Ascending aorta (tissue), 2 donors: ENCODE data around the gene HHAT. TPM values are rescaled to one million over a fixed set of nuclear protein-coding genes. Genes with fewer than 3 reads are reported as not detected.
A peak's percentile ranks its signal among the peaks of the same experiment; 100 is the strongest.

Experiments
- DNase-seq, 2 donors: peaks; one replicate each; pipeline ENCODE4 v3.0.0-alpha.2; 2019; ENCODE audit warnings: low spot score in 2 of 2
- H3K27ac ChIP-seq, 2 donors: fragments of 200-600 bp; sonication (generic); one replicate each; pipeline ENCODE4 v1.5.1; 2016 to 2017; ENCODE audit warnings: mild to moderate bottlenecking in 1 of 2
- H3K27me3 ChIP-seq: fragments of 200-600 bp; sonication (generic); one replicate; pipeline ENCODE4 v1.5.1; 2017
- H3K36me3 ChIP-seq, 2 donors: fragments of 200-600 bp; sonication (generic); one replicate each; pipeline ENCODE4 v1.5.1; 2016
- H3K4me1 ChIP-seq, 2 donors: fragments of 200-600 bp; sonication (generic); one replicate each; pipeline ENCODE4 v1.5.1; 2016 to 2017; ENCODE audit warnings: mild to moderate bottlenecking in 1 of 2
- H3K4me3 ChIP-seq, 2 donors: fragments of 200-600 bp; sonication (generic); one replicate each; pipeline ENCODE4 v1.5.1; 2016 to 2017; ENCODE audit warnings: mild to moderate bottlenecking in 1 of 2
- H3K9me3 ChIP-seq, 2 donors: fragments of 200-600 bp; sonication (generic); one replicate each; pipeline ENCODE4 v1.5.1; 2016
- intact Hi-C: fragments of 100-400 bp; cut with DNase I; formaldehyde crosslinking; loops from one replicate; pipeline ENCODE4 v1.15.1; 2023
- total RNA-seq: library from RNA; depleted of rRNA; stranded (reverse); fragments of >200 nt; gene quantifications from one replicate; pipeline ENCODE4 v1.1.0, GENCODE V29; 2016
- TF ChIP-seq, protein P1 (sequence below), 3 experiments: fragments of 200-600 bp in 2 of 3; fragments of 450-650 bp in 1 of 3; sonication (generic) in 2 of 3; IDR thresholded peaks; one replicate each; pipeline ENCODE4 v1.5.1; 2016 to 2019; ENCODE audit warnings: antibody characterized with exemption in 3 of 3, mild to moderate bottlenecking in 1 of 3, moderate library complexity in 1 of 3

Gene HHAT
- total RNA-seq, 1 donor from 2014 or later = 1.2 TPM

DNA sequence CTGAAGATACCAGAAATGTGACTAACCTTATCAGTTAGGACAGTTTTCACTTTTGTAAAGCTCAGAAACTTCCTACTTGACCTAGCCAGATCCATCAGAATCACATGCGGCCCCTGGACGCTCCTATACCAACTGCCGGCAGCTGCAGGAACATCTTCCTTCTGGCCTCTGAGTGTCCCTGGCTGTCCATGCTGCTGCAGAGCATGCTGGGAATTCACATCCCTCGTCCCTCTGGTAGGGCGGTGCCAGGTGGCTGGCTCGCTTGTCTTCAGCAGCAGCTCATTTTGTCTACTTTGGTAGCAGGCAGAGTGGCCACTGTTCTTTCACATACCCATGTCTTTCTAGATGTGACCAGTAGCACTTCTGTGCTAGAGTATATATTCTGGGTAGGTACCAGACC is 34.4 kb downstream of the HHAT start:
- Histone ChIP-seq H3K27me3 (no peaks in the 10 kb centered on the region), H3K9me3 (no peaks in the 10 kb centered on the region), H3K4me1 (peaks cover 0 to 10% of the 10 kb centered on the region in 2 donors), H3K36me3 (no peaks in the 10 kb centered on the region), H3K4me3 (no peak overlapping the region), H3K27ac (peak overlapping the region; percentile 26 to 66)
- TF ChIP-seq, protein P1, sequence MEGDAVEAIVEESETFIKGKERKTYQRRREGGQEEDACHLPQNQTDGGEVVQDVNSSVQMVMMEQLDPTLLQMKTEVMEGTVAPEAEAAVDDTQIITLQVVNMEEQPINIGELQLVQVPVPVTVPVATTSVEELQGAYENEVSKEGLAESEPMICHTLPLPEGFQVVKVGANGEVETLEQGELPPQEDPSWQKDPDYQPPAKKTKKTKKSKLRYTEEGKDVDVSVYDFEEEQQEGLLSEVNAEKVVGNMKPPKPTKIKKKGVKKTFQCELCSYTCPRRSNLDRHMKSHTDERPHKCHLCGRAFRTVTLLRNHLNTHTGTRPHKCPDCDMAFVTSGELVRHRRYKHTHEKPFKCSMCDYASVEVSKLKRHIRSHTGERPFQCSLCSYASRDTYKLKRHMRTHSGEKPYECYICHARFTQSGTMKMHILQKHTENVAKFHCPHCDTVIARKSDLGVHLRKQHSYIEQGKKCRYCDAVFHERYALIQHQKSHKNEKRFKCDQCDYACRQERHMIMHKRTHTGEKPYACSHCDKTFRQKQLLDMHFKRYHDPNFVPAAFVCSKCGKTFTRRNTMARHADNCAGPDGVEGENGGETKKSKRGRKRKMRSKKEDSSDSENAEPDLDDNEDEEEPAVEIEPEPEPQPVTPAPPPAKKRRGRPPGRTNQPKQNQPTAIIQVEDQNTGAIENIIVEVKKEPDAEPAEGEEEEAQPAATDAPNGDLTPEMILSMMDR (IDR thresholded peaks at IDR 0.05) = no peak
- no peak for DNase-seq
- intact Hi-C loops = no loop called here

- TF ChIP-seq, protein P1 (IDR thresholded peaks at IDR 0.05) = no peak
- Histone ChIP-seq H3K27ac (no peak overlapping the region), H3K36me3 (no peaks in the 10 kb centered on the region), H3K4me1 (peaks cover 0 to 10% of the 10 kb centered on the region in 2 donors), H3K27me3 (no peaks in the 10 kb centered on the region), H3K9me3 (no peaks in the 10 kb centered on the region), H3K4me3 (no peak overlapping the region)
- DNase-seq = no peak
- intact Hi-C loops = no loop called here
These were observed 35.8 kb downstream of the HHAT start for GRCh38 chr1:210364479-210364878.

- Histone ChIP-seq H3K4me3 (no peak overlapping the region), H3K27ac (no peak overlapping the region), H3K27me3 (no peaks in the 10 kb centered on the region), H3K36me3 (no peaks in the 10 kb centered on the region), H3K4me1 (peaks cover 0 to 8% of the 10 kb centered on the region in 2 donors), H3K9me3 (no peaks in the 10 kb centered on the region)
- no peak for DNase-seq
- TF ChIP-seq, protein P1 (IDR thresholded peaks at IDR 0.05) = no peak
- intact Hi-C loops = no loop called here
These were observed 38.1 kb downstream of the HHAT start for GRCh38 chr1:210366767-210367166.

- TF ChIP-seq, protein P1 (IDR thresholded peaks at IDR 0.05) = no peak
- no peaks in the 10 kb centered on the region for H3K27me3 ChIP-seq
- no peaks in the 10 kb centered on the region for H3K36me3 ChIP-seq
- H3K4me3 ChIP-seq = no peak overlapping the region
- no peak for DNase-seq
- no peaks in the 10 kb centered on the region for H3K9me3 ChIP-seq
- H3K27ac ChIP-seq = no peak overlapping the region
- peaks cover 0 to 7% of the 10 kb centered on the region in 2 donors for H3K4me1 ChIP-seq
- intact Hi-C loops = no loop called here
These were observed 38.9 kb downstream of the HHAT start for GRCh38 chr1:210367566-210367965.

DNA sequence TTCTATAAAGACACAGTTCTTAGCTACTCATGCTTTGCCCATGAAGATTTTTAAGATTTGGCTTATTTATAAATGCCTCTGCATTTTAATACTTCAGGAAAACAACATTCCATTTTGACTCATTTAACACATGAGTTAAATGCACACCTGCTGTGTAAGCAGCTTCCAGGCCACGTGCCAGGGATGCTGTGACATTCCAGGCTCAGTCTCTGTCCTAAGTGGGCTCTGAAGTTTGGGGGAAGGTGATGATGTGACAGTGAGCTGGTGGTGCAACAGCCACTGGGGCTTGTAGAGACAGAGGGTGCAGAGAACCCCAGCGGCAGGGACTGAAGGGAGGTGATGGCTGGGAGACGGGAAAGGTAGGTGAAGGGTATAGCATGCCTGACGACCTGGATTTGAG is 40.7 kb downstream of the HHAT start:
- intact Hi-C loops = no loop called here
- DNase-seq = no peak
- no peak overlapping the region for H3K4me3 ChIP-seq

More for the DNA sequence above, 40.7 kb downstream of the HHAT start:
- TF ChIP-seq, protein P1 (IDR thresholded peaks at IDR 0.05) = no peak
- Histone ChIP-seq H3K9me3 (no peaks in the 10 kb centered on the region), H3K36me3 (no peaks in the 10 kb centered on the region), H3K27ac (no peak overlapping the region), H3K4me1 (no peaks in the 10 kb centered on the region), H3K27me3 (no peaks in the 10 kb centered on the region)
